Activated gamma-delta T cell (primary cell): Measurements from ENCODE around the gene FTO.

Experiments used
- DNase-seq: peaks from one replicate; lab custom pipeline; 2025; lab: John Stamatoyannopoulos, UW

The FTO gene

DNA sequence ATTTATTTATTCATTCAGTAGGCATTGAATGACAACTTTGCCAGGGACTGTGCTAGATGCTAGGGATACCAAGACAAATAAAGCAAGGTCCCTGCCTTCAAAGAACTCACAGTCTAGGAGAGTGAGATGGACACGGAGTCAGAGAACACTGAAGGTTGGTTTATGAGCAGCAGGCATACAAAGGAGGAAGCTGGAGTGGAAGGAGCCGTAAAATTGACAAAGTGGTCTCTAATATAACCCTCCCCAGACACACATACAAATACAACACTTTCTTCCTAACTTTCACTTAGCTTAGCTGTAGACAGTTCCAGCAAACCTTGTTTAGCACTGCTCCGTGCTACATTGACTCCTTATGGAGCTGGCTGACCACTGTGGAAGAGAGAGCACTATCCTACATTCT lies 353.0 kb downstream of the FTO start:
- no peak for DNase-seq

DNA sequence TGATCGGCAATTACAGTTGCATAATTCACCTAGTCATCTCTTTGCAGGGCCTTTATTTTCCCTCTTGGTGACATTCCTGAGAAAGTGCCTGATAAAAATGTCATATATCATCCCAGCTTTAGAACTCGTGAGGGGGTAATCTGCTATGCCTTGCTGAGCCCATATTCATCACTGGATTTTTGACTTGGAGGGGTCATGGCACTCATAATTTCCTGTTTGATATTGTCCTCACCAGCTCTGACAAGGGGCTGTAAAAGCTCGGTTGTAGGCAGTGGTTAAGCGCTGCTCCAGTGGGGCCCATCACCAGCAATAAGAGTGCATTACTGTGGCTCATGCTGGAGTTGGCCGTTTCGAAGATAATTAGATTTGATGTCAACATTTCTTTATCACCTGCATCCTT lies 355.4 kb downstream of the FTO start:
- no peak for DNase-seq

DNA sequence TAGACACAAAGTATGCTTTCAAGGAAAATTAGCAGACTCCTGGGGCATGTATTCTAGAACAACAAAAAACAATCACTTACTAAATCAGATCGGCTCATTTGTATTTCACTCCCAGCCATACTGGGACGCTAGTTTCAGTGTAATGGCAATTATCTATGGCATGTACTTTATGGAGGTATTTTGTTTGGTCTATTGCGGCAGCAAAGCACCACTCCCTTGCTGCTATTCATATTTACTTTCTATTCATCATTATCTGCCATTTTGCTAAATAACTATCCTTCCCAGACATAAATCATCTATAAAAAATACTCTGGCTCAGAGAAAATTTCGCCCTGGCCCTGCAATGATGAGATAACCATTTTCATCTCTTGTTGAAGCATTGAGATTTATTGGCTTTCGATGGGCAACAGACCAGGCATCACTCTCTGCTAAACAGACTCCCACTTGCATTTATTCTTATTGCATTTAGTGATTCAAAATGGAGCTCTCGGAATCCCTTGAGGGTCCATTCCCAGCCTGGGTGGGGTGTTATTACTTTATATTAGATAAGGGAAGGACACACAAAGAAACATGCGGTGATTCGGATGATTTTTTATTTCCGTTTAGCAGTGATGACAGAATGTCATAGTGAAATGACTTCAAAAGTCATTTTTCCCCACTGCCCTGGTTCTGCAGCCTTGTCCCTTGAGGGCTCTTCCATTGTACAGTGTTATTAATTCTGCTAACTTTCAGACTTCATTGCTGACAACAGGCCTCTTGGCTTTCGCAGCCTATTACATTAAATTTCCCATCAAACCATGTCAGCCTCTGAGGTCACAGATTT lies 356.9 kb downstream of the FTO start:
- DNase-seq, result no peak

DNA sequence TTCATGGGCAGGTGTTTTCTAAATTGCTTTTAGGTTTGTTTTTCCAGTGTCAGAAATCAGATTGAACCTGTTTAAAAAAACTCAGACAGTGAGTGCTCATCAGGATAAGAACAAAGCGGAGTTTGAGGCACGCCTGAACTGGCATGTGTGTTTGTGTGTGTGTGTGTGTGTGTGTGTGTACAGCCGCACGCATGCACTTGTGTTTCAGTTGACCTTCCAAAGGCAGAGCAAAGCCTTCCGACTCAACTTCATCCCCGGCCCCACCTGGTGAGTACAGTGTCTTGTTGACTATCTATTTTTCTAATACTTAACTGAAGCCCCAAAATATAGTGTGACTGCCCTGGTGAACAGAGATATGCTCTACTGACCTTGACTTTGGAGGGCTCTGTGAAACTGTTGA lies 357.5 kb downstream of the FTO start:
- DNase-seq, result no peak

DNA sequence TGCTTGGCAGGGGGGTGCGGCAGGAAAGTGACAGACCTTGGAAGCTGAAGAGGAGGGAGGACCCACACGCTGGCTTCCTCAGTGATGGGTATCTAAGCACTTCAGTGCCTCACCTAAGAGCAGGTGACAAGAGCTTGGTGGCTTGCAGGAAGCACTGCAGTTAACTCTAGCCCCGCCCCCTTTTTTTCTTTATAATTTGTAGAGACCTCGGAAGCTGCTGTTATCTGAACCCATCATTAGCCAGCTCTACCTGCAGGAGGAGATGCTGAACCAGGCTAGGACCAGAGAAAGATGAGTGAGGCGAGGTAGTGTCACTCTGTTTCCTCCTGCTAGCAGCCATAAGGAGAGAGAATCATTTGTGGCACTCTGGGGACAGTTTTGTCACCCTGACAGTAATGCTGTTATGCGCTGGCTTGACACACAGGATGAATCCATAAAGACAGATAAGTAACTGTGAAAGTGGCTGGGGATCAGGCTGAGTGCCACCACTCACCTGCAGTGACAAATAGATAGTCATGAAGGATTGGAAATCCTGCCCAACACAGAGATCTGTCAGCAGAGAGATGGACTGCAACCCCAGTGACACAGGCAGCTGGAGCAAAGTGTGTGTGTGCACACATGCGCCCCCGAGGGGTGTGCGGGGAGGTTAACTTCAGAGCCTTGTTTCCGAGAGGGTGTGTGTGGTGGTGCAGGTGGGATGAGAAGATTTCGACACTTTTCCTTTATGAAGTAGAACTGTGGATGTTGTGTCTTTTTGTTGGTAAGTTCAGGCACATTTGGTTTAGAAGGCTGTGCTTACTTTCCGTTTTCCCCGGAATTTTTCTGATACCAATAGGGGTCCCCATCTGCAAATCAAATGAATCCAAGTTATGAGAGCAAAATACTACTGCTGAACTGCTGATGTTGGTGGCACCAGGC lies 358.7 kb downstream of the FTO start:
- DNase-seq, result no peak

DNA sequence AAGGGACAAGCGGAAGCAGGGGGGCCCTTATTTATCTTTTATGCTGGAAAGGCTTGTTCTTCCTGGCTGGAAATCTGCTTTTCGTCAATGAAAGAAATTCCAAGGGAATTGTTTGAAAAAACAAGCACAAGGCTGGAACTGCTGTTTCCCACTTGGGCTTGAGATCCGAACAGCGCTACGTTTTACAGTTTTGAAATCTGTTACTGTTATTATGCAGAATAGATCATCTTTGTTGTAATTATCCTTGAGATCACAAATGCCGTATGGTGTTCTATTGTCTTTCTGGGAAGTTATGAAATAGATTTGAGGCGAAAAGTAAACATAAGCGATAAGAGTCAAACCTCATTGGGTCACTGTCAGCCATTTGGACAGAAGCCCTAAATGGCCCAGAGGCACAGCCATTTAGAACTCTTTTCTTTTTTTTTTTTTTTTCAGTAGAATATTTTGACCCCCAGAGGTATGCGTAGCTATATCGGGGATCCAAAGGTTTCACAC lies 359.4 kb downstream of the FTO start:
- no peak for DNase-seq

DNA sequence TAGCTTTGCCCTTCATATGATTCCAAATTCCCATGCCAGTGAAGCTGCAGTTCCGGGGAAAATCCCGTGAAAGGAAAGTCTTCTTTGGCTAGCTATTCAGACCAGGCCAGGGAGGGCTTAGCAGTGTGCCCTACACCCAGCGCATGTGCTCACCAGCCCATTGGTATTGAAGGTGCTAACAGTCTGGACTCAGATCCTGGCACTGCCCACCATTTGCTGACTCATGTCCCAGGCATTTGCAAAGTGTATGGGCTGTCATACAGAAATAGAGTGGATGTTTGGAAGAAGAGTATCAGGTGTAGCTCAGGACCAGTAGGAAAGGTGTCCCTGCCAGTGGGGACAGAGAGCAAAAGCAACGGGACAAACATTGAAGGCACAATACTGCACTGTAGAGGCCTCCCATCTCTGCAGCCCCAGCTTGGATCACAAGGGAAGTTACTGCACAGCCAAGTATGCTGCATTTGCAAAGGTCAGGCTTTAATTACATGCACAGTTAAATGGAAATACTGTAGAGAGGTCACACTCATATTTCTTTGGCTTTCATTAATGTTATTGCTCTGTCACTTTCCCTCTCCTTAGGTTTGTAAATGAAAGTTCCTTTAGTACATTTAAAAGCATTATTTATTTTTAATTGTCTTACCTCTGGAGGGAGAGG lies 362.6 kb downstream of the FTO start:
- DNase-seq, result no peak

DNA sequence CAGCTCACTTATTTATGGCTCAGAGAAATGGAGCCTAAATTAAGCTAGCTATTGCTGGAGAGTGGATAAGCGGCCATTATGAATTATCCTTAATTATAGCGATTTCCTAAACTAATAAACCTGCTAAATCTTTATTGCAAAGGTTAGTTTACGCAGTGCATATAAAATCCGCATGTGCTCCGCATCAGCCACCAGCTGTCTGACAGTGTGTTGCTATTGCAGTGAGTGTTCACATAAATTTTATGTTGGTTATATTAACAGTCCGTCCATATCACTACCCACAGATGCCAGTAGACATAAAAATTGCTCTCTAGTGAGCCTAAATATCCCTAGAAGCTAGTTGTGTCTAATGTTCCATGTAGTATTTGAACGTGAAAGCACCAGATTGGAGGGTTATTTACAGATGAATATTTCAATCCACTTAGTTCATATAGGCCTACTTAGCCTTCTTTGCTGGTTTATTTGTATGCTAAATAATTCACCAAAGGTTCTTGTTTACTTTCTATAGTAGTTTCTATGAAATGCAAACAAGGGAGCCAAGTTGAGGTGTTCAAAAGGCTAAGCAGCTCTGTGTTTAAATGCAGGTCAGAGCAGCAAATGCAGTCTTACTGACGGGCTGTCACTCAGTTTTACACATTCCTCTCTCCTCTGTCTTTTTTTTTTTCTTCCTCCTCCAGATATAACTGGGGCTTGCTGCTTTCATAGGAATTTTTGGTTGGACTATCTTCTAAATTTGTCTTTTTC lies 363.5 kb downstream of the FTO start:
- DNase-seq, result no peak

DNA sequence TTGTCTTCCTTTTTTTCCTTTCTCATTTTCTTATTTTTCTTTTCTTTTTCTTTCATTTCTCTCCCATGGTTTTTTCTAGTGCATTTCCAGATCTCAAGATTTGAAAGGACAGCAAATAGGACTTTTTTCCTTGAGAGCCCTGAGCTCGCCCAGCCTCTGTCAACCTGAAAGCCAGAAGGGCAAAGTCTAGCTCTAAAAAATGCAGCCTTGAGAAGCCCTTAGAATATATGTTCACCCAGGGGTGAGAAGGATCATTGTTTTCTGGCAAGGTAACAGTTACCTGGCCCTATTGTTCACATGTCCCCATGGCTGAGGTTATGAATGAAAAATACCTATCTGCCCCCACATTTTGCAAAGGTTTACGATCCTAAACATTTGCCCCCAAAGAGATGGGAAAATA lies 364.3 kb downstream of the FTO start:
- no peak for DNase-seq

DNA sequence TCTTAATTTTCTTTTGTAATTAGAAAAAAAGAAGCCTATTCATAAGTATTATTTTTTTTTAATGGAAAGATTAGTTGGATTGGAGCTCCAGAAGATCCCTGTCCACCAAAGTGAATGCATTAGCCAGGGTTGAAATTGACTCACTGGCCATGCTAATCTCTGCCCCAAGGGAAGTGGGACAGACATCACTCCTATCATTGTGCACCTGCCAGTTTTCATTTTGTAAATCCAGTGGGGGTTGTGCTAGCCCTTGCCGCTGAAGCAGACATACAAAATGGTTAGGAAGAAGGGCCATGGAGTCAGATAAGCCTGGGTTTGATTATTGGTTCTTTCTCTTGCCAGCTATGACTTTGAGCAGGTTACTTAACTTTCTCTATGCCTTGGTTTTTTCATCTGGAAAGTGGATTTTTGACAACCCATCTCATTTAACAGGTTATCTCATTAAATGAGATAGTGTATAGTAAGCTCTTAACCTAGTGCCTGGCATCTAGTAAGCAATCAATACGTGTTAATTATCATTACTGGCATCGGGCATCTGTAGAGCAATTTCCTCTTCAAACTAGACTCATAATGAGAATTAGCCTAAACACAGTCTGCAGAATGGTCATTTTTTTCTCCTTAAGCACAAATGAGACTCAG lies 365.8 kb downstream of the FTO start:
- no peak for DNase-seq

DNA sequence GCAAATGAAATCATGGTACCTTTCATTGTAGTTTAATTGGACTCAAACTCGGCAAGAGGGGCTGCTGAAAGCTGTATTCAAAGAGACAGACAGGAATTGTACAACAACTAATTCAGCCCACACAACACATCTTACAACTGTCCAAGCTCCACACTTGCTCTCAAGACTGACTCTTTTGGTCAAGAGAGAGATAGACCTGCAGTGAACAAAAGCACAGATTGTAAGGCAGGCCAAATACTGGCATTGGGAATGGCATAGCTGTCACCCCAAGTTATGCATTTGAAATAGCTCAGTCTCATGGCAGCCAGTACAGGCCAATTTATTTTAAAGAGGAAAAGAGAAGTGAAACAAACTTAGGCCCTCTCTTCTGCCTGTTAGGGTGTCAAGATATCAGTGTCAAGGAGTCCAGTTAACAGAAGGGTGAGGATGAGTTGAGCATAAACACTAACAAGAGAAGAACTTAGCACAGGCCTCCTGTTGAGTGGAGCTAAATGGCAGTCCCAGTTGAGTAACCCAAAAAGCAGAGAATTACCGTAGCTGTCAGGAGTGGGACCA lies 366.9 kb downstream of the FTO start:
- DNase-seq, result no peak

DNA sequence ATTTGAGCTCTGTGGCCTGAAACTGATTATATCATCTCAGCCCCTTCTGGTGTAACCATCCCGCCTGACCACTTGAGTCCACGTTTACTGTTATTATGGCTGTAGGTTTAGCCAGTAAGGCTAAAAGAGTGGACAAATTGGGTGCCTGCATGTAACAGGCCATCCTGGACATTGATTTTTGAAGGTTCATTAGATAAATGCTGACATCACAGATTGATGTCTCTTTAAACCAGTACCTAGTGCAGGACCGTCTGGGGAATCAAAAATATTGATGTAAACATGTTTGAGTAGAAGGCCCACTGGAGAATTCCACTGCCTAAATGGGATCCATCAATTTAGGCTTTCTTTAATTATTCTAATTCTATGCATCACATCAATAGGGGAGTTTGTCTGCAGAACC lies 367.6 kb downstream of the FTO start:
- DNase-seq, result no peak

DNA sequence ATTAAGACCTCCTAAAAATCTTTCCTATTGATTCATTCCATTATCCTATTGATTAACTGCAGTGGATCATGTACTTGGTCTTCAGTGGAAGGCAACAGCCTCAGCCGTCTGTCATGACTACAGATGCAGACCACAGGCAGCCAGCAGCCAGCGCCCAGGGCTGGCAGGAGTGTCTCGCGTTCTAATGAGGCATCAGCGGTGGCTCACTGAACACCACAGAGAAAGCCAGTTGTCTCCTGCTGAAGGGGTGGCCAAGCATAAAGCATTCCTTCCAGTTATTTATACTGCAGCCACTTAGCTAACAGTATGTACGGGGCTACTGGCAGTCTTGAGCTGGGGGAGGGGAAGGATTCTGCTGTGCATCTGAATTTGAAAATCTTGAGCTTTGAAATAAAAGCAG lies 368.3 kb downstream of the FTO start:
- DNase-seq, result no peak

DNA sequence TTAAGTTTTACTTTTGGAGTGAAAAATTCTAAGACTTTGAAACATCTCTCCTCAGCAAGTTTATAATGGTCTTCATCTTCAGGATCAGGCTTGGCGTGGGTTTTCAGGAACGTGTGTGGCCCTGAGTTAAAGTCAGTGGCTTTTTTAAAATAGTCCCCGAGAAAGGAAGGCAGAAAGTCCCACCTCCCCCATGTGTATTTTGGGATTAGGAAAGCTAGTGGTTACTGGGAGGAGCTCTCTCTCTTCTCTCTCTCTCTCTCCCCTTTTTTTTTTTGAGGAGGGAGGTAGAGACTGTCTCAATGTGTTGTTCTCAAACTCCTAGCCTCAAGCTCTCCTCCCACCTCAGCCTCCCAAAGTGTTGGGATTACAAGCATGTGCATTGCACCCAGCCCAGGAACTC lies 369.4 kb downstream of the FTO start:
- no peak for DNase-seq

DNA sequence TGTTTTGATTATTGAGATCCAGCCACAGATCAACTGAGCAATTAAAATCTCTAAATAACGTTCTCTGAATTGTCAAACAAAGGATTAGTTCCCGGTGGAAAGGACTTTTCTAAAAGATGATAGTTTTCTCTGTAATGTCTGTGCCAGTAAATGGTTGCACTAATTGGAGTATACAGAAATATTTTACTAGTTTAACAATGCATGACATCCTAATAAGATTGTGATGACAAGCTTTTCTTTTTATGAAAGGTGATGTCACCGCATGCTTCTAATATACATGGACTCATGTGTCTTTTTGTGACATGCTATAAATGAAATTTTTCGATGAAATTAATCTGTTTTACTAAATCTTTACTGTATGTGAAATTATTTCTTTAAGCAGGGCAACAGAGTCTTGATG lies 371.5 kb downstream of the FTO start:
- no peak for DNase-seq

DNA sequence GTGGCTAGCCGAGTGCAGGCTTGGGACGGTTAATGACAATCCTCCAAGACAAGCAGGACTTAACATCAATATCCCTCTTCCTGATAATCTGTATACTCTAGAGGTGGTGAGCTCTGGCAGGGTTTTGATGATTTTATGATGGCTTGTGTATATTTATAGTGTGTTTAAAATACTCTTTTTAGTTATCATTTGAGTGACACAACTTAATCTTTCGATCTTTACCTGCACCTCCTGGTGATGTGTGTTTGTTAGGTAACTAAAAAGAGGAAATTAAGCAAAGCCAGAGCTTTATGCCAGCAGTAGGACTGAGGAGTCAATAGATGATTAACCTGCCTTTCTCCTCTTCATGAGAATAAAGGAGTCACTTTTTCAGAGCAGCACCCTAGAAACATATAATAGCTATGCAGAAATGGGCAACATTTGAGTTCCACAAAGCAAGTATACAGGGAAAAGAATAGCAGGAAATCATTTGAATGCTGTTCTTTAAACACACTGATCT lies 372.1 kb downstream of the FTO start:
- DNase-seq, result no peak

DNA sequence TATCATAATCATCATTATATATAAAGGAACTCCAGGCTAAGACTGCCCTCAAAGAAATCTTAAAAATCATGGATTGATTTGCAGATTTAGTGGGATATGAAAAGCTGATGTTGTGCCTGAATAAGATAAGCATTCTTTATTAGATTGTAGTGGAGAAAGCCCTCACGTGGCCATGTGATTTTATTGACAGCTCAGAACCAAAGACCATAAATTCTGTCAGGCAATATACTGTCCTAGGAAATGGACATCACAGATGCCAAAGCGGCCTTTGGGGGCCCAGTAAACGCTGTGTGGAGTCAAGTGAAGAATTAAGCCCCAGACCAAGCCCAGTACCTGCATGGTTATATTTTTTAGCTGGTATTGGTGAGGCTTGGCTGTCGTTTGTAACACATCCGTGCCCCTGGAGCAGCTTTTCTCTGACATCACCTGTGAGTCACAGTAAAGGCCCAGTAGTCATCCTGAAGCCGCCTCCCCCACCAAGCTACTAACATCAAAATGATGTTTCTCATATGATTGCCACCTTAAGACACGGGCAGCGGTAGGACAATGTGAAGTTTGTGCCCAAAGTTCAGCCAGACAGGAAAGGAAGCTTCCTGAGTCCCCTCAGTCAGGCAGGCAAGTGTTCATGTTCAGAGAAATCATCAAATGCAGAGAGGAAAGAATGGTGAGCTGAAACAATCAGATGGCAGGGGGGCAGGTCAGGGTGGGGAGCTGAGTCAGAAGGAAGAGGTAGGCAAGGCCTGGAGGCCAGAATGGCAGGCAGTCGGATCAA lies 373.3 kb downstream of the FTO start:
- DNase-seq, result no peak

DNA sequence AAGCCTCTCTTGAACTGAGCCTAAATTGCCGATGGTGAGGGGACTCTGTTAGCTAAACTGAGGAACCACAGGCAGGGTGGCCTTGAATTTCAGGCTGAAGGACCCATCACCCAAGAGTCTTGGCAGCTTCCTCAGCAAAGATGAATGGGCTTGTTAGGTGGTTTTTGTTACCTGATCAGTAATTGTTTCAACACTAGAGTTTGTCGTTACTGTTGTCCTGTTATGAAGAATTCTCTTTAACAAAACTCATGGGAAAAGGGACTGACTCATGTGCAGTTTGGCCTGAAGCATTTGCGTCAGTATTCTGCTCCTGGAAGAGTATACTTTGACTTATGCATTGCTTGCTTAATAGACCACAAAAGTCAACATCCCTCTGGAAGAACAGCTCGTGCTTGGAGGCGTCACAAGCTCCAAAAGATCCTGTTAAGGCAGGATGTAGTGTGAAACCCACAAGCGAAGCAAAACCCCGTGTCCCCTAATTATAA lies 376.6 kb downstream of the FTO start:
- no peak for DNase-seq

DNA sequence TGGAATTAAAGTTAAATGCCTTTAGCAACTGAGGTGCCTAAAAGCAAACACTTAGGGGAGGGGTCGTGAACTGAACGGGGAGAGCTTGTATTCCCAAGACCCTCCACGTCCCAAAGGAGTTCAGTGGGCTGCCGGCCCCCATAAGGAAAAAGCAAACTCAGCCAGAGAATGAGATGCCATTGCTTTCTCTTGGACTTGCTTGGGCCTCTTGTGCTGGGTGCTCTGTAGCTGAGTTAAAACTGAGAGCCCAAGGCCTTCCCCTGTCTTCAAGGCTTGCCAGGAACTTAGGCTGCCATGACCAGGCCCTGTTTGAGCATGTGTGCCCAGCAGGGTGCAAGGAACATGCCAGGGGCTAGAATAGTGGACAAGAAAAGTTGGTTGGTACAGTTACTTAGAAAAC lies 382.8 kb downstream of the FTO start:
- DNase-seq, result no peak

DNA sequence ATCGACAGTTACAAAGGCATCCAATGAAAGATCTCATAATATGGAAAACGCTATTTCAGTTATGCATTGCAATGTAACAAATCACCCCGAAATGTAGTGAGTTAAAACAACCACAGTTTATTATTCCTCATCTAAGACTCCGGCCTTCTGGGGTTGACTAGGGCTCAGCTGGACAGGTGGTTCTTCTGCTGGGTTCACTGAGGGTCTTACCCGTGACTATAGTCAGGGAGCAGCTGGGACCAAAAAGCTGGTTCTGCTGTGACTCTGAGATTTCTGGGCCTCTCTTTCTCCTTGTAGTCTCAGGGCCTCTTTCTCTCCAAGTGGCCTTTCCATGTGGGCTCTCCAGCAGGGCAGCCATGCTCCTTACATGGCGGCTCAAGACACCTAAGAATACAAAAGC lies 386.6 kb downstream of the FTO start:
- no peak for DNase-seq
